Activated CD8-positive, alpha-beta memory T cell treated with anti-CD3 and anti-CD28 coated beads for 24 hours (primary cell): ENCODE measurements around the gene ULK1.
A peak's percentile ranks its signal among the peaks of the same experiment; 100 is the strongest.

Experiments
- DNase-seq: peaks from one replicate; pipeline ENCODE4 v3.0.0-alpha.2; 2020

The ULK1 gene

DNA sequence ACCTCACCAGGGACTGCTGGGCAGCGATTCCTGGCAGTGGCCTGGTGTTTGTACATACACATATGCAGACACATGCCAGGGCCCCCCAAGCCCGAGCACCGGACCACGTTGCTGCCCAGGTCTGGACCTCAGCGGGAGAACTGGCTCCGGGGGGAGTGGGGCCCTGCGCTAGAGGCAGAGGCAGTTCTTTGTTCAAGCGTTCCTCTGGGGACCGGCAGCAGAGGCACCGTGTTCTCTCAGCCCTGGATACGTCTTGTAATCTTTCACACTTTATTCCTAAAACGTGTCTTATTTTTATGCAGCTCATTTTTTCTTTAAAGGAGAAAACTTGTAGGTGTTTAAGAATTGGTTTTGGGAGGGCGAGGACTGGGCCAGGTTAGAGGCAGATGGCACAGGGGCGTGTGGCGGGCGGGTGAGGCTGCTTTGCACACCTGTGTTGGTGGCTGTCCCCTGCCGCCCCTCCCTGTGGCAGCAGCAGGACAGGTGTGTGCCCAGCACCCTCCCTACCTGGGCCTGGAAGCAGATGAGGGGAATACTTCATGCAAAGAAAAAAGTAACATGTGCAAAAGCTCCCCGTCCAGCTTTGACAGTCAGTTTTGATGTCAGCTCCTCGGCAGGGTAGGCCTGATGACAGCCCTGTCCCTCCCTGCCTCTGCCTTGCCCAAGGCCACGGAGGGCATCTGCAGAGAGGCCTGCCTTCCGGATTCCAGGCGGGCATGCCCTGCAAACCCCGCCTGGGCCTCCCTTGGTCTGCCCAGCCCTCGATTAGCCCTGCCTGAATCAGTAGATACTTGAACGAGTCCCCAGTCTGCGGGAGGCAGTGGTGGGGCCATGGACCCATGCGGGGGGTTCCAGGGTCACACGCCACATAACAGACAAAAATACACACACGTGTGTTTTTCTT, 27.7 kb downstream of the ULK1 start:
- DNase-seq = no peak

DNA sequence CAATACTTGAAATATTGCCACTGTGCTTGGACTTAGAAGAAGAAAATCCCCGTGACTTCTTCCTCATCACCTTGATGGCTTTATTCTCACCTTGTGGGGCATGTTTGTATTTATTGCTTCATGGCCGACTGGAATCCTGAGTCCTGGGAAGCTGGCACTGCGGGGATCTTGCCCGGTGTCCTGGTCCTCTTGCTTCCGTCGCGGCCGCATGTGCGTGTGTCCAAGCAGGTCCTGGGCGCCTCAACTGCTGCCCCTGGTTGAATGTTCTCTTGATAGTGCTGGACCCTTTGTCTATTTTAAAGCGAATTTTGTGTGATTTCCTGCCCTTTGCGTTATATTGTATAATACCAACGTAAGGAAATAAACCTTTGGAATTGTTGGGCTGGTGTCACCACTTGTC, 28.4 kb downstream of the ULK1 start:
- DNase-seq = no peak

DNA sequence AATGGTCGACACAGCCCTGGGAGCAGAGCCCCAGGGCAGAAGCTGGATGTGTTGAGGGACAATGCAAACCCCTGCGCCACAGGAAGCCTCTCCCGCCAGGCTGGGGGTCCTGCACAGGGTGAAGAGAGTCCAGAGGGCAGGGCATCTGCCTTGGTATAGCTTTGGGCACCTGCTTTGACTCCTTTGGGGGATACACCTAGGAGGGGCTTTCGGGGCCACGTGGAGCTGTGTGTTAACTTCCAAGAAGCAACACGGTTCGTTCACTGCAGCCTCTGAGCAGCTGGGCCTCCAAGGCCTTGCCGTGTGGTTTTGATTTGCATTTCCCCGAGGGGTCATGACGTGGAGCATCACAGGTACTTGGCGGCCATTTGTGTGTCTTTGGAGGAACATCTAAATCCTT, 28.8 kb downstream of the ULK1 start:
- no peak for DNase-seq

DNA sequence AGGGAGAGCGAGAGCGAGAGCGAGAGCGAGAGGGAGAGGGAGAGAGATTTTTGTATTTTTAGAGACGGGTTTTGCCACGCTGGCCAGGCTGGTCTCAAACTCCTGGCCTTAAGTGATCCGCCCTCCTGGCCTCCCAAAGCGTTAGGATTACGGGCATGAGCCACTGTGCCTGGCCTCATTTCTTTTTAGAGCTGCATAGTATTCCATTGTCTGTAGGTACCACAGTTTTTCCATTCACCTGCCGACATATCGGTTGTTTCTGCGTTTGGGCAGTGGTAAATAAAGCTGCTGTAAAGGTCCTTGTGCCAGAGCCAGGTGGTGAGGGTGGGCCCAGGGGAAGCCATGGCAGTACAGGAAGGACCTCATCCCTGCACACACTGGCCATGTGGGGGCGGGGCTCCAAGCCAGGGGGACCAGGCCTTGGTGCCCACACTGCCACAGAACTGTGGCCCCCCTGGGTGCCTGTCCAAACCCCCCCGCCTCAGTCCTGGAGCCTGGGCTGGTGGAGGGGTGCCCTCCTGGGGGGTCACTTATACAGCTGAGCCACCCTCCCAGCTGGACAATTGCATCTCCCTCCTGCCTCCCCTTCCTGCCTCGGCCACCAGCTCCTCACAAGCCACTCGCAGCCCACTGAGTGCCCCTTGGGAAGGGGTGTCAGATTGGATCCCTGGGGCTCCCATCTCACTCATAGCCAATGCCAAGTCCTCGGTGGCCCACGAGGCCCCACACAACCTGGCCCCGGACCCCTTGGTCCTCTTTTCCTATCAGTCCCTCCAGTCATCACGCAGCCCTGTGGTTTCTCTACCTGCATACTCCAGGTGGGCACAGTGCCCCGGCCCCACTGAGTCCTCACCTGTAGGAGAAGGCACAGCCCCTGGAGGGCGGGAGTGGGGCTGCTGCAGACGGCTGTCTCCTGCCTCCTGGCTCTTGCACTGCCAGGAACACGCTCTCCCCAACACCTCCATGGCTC, 33.0 kb downstream of the ULK1 start:
- DNase-seq = no peak

DNA sequence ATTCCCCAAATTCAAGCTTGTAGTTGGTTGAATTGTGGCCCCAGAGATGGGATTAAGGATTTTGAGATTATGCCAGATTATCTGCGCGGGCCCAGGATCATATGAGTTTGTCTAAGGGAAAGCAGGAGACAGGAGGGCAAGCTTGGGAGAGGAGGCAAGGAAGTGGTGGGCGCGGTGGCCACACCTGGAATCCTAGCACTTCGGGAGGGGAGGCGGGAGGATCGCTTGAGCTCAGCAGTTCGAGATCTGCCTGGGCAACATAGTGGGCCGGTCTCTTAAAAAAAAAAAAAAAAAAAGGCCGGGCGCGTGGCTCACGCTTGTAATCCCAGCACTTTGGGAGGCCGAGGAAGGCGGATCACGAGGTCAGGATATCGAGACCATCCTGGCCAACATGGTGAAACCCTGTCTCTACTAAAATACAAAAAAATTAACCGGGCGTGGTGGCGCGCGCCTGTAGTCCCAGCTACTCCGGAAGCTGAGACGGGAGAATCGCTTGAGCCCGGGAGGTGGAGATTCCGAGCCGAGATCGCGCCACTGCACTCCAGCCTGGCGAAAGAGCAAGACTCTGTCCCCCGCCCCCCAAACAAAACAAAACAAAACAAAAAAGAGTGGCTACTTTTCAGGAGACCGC, 33.8 kb downstream of the ULK1 start:
- no peak for DNase-seq

DNA sequence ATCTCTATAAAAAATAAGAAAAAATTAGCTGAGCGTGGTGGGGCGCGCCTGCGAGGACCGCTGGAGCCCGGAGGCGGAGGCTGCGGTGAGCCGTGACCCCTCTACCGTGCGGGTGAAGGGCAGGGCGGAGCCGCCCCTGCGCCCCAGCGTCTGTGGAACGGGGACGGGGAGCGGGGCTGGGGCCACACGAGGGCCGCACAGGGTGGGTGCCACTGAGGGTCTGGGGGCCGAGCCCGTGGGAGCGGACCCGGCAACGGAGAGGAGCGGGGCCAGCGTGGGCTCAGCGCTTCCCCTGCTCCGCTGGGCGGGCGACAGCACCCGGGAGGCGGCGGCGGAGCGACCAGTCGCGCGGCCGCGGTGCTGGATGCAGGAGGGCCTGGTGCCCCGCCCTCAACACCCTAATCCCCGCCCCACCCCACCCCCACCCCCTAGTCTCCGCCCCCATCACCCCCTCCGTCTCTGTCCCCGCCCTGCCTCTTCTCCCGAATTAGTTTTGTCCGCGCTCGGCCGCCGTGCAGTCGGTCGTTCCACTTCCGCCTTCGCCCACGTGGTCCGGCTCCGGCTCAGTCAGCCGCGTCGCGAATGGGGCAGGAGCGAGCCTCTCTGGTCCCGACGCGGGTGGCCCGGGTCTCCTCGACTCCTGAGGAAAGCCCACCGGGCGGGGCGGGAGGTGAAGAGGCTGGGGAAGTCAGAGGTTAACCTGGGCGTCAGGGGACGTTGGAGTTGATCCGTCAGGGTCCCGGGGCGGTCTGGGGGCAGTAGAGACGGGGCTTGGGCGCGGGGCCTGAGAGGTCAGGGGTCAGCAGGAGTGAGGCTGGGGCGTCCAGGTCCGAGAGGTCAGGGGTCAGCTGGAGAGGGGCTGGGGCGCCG, 34.5 kb downstream of the ULK1 start, which contains the start of gene PUS1:
Gene PUS1, plus strand, starts transcription at position 566 of the 870 bp plus-strand sequence. CDS start 447 bp downstream, outside the sequence.
- DNase-seq = peak; percentile 95

DNA sequence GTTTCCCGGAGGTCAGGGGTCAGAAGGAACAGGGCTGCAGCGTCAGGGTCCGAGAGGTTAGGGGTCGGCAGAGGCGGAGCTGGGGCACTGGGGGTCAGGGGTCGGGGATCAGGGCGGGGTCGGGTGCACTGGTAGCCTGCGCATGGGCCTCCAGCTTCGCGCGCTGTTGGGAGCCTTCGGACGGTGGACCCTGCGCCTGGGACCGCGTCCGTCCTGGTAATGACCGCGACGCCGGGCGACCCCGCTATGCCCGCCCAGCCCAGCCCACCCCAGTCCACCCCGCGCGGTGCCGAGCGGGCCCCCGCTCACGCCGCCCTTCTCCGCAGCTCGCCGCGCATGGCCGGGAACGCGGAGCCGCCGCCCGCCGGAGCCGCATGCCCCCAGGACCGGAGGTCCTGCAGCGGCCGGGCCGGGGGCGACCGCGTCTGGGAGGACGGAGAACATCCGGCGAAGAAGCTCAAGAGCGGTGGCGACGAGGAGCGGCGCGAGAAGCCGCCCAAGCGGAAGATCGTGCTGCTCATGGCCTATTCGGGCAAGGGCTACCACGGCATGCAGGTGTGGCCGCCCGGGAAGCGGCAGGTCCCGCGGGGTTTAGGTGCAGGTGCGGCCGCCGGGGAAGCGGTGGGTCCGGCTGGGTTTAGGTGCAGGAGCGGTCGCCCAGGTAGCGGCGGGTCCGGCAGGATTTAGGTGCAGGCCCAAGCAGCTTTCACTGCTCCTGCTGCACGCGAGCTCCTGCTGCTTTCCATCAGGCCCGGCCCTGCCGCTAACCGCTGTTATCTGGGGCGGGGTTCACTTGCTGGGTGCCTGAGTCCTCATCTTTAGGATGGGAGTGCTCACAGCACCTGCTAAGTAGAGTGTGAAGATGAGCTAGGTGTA, 35.4 kb downstream of the ULK1 start:
- peak; percentile 71 for DNase-seq

DNA sequence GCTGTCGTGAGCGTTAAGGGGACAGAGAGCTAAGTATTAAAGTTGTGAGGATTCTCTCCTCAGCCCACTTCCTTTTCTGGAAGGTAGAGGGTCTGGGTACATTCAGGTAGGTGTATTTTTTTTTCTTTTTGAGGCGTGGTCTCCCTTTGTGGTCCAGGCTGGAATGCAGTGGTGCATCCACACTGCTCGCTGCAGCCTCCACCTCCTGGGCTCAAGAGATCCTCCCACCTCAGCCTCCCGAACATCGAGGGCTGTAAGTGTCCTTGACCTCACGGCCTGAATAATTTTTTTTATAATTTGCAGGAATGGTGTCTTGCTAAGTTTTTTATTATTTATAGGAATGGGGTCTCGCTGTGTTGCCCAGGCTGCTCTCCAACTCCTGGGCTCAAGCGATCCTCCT, 36.1 kb downstream of the ULK1 start:
- DNase-seq = no peak

DNA sequence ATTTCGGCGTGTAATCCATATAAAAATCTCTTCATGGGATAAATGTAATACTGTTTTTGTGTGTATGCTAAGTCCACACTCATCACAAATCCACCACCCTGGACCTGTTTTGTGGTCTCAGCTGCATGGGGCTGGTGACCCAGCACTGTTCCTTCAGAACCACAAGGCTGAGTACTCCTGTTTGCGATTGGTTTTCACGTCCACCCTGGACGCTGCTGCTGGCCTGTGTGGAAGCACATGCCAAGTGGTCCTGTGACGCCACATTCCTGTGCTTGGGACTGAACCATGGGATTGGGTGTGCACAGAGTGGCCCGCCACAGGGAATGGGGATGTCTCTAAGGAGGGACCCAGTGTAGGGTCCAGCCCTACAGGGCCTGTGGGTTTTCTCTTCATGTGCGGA, 39.0 kb downstream of the ULK1 start:
- no peak for DNase-seq

DNA sequence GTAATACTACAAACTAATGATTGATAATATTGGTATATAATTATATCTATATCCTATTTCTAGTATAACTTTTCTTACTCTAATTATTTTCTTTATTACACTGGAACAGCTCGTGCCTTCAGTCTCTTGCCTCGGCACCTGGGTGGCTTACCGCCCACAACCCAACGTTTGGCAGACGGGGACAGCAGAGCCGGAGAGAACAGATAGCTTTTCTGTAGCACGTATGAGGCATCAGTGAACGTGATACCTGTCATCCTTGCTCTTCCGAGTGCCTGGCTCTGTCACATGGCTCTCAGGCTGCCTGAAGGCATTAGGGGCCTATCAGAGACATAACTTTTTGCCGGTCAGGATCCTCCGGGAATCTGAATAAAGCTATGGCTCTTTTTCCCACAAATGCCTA, 40.1 kb downstream of the ULK1 start:
- DNase-seq = no peak

DNA sequence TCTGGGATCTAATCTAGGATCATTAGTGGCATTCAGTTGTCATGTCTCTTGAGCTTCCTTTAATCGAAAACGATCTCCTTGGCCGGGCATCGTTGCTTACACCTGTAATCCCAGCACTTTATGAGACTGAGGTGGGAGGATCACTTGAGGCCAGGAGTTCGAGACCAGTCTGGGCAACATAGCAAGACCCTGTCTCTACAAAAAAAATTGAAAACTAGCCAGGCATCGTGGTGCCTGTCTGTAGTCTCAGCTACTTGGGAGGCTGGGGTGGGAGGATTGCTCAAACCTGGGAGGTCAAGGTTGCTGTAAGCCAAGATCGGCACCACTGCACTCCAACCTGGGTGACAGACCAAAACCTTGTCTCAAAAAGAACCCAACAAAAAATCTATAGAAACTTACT, 43.7 kb downstream of the ULK1 start:
- DNase-seq = no peak

DNA sequence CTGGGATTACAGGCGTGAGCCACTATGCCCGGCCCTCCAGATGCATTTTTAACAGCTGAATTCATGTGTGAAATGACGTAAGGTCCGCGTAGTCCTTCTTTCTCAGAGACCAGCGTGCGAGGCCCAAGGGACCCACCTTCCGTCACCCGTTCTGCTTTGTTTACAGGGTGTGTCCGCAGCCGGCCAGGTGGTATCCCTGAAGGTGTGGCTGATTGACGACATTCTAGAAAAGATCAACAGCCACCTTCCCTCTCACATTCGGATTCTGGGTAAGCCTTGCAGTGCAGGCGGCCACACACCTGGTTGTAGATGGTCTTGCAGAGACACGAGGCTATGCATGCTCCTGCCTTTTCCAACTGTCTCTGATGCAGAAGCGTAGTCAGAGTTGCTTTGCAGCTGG, 44.6 kb downstream of the ULK1 start:
- DNase-seq = no peak

DNA sequence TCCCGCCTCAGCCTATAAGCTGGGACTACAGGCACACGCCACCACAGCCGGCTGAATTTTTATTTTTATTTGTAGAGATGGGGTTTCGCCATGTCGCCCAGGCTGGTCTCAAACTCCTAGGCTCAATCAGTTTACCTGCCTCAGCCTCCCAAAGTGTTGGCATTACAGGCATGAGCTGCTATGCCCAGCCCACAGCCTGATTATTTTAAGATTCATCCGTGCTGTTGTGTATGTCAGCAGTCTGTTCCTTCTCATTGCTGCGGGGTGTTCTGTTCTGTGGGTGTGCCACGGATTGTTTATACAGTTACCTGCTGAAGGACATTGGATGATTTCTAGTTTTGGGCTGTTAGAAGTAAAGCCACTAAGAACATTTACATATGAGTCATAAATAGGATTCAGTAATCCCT, 45.7 kb downstream of the ULK1 start:
- no peak for DNase-seq

DNA sequence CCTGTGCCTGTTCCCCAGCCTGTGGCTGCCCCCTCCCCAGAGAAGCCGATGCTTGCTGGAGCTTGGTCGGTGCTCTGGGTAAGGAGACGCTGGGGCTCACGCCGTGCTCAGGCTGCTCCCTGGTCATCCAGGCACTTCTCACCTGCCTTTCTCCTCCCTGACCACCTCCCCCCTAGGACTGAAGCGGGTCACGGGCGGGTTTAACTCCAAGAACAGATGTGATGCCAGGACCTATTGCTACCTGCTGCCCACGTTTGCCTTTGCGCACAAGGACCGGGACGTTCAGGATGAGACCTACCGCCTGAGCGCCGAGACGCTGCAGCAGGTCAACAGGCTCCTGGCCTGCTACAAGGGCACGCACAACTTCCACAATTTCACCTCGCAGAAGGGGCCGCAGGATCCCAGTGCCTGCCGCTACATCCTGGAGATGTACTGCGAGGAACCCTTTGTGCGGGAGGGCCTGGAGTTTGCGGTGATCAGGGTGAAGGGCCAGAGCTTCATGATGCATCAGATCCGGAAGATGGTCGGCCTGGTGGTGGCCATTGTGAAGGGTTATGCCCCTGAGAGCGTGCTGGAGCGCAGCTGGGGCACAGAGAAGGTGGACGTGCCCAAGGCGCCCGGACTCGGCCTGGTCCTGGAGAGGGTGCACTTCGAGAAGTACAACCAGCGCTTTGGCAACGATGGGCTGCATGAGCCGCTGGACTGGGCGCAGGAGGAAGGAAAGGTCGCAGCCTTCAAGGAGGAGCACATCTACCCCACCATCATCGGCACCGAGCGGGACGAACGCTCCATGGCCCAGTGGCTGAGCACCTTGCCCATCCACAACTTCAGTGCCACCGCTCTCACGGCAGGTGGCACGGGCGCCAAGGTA, 46.9 kb downstream of the ULK1 start:
- DNase-seq = no peak

DNA sequence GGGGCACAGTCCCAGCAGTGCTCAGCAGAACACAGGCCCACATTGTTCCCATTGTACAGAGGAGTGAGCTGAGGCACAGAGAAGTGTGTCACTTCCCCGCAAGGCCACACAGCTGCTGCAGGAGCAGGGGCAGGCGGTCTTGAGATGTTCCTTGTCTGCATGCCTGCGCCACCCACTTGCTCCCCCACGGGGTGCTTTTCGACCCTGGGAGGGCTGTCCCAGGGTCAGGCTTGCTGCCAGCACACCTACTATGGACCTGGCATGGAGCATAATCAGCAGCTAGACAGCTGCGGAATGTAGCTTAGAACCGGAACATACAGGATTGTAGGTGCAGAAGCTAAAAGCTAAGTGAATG, 47.5 kb downstream of the ULK1 start:
- DNase-seq = no peak

DNA sequence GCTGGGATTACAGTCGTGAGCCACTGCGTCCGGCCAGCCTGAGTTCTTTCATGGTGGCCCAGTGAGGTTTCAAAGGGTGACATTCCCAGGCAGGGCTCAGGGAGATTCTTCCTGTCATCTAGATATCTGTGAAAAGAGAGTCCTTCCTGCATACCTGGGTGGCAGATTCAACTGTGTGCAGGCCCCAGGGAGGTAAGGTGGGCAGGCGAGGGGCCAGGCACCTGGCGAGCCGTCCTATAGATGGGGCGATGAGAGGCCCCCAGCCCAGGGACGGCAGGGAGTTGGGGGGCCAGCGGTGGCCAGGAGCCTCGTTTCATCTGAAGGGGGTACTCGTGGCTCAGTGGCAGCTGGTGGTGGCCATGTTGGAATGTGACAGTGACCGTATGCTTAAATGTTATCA, 48.2 kb downstream of the ULK1 start:
- DNase-seq = no peak

DNA sequence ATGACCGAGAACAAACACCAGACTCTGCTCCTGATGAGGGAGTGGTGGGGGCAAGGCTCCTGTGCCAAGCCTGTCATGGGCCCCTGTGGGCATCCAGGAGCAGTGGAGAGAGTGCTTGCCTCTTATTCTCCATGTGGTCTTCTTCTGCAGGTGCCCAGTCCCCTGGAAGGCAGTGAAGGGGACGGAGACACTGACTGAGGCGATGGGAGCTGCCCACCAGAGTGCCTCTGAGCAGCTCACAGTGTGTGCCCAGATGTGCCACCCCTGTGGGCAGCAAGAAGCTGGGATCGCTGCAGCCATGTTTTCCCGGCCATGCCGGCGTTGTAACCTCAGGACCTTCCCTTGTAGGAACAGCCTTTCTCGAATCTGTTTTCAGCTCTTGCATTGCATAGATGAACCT, 49.0 kb downstream of the ULK1 start:
- DNase-seq = no peak

DNA sequence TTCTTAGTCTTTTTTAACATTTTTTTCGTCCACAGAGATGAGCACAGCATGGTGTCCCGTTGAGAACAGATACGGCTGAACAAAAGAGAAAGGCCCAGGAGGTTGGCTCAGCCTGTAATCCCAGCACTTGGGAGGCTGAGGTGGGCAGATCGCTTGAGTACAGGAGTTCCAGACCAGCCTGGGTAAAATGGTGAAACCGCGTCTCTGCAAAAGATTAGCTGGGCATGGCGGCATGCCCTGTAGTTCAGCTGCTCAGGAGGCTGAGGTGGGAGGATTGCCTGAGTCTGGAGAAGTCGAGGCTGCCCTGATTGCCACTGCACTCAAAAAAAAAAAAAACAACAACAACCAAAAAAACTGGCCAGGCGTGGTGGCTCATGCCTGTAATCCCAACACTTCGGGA, 49.5 kb downstream of the ULK1 start:
- no peak for DNase-seq

DNA sequence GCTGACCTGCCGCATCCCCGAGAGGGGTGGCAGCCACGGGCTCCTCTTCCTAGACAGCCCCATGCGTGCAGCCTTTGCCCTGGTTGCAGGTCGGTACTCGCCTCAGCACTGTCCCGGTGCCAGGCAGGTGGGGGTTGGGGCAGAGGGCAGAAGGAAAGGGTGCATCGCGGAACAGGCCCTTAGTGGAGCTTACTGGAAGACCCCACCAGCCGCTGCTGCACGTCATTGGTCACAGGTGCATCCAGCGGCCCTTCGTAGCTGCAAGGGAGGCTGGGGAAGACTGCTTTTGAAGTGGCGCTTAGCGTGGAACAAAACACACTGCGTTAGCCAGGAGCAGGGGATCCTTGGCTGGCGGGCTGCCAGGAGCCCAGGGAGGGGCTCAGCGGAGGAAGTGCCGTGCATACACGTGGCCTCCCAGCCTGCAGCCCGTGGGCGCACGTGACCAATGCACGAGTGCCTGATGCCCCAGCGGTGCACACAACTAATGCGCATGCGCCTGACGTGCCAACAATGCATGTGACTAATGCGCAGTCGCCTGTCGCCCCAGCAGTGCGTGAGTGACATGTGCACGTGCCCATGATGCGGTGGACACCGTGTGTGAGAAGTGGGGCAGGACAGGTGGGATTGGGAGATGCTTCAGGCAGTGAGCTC, 50.3 kb downstream of the ULK1 start:
- no peak for DNase-seq

DNA sequence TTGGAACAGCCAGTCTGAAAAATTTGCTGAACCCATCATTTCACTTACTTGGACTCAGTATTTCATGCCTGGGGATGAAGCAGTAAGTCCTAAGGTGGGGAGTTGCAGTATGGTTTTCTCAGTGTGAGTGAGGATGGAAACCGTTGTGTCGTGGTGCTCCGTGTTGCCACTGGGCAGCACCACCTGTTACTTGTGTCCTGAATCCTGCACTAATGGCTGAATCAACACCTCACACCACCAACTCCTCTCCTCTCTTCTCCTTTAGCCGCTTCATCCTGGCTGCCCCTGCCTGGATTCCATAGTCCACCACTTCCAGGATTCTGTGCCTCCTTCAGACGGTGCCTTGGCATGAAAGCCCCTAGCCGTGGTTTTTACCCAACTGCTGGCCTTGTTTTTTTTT, 52.3 kb downstream of the ULK1 start:
- no peak for DNase-seq
